HAP-1 (cell line): ENCODE results near the gene POMC.
"Not testable (repeated sequence)": the region's sequence is repeated elsewhere in the genome, so short reads cannot be mapped to it uniquely, and the experiment has no call there.

Experiments
- DNase-seq, 2 experiments: peaks; one replicate each; pipeline ENCODE4 v3.0.0-alpha.2; 2016 to 2020; ENCODE audit warnings: low spot score in 2 of 2
- H3K27me3 ChIP-seq: fragments of 250-450 bp; sonication (Bioruptor Pico); 2 replicates; pipeline ENCODE4 v1.5.1; 2020; ENCODE audit warnings: low read depth, mild to moderate bottlenecking, moderate library complexity
- H3K36me3 ChIP-seq: fragments of 250-450 bp; sonication (Bioruptor Pico); replicated peaks from 2 replicates; pipeline ENCODE4 v1.5.1; 2020; ENCODE audit warnings: mild to moderate bottlenecking
- H3K4me1 ChIP-seq: fragments of 250-450 bp; sonication (Bioruptor Pico); 2 replicates; pipeline ENCODE4 v1.5.1; 2020; ENCODE audit warnings: mild to moderate bottlenecking
- H3K4me3 ChIP-seq: fragments of 250-450 bp; sonication (Bioruptor Pico); 2 replicates; pipeline ENCODE4 v1.5.1; 2020; ENCODE audit warnings: mild to moderate bottlenecking, moderate library complexity
- H3K9me3 ChIP-seq: fragments of 250-450 bp; sonication (Bioruptor Pico); 2 replicates; pipeline ENCODE4 v1.5.1; 2020; ENCODE audit warnings: mild to moderate bottlenecking, moderate library complexity
- in situ Hi-C: fragments of 300-500 bp; cut with MboI; formaldehyde crosslinking; loops from 3 replicates; pipeline ENCODE4 v1.14.3; 2020; ENCODE audit warnings: low sequenced_read_pairs, inconsistent platforms, mixed read lengths

Gene POMC

GRCh38 chr2:25169073-25169470 lies 692 bp upstream of the POMC start:
- no peak for DNase-seq
- no peaks in the 10 kb centered on the region for H3K9me3 ChIP-seq
- H3K27me3 ChIP-seq, result peaks cover 12% of the 10 kb centered on the region; the same call in 1 of the 2 replicates
- no peaks in the 10 kb centered on the region for H3K4me1 ChIP-seq
- in situ Hi-C loops, result no loop called here
- no peaks in the 10 kb centered on the region for H3K36me3 ChIP-seq
- H3K4me3 ChIP-seq, result no peak overlapping the region

- in situ Hi-C loops, result no loop called here
- peak in 1 of 2 experiments; percentile 35 for DNase-seq
- H3K27me3 ChIP-seq, result peaks cover 12% of the 10 kb centered on the region; the same call in 1 of the 2 replicates
These were observed 2.1 kb downstream of the POMC start for GRCh38 chr2:25165992-25166875.

GRCh38 chr2:25164561-25164960 lies 3.8 kb downstream of the POMC start:
- no peak for DNase-seq
- peaks cover 10% of the 10 kb centered on the region; the same call in 1 of the 2 replicates for H3K27me3 ChIP-seq

More at GRCh38 chr2:25165992-25166875, 2.1 kb downstream of the POMC start:
- no peaks in the 10 kb centered on the region for H3K4me1 ChIP-seq
- H3K36me3 ChIP-seq, result no peaks in the 10 kb centered on the region
- H3K4me3 ChIP-seq, result no peak overlapping the region
- no peaks in the 10 kb centered on the region for H3K9me3 ChIP-seq

GRCh38 chr2:25162061-25162460 lies 6.3 kb downstream of the POMC start:
- H3K4me1 ChIP-seq, H3K9me3 ChIP-seq, in situ Hi-C loops, H3K36me3 ChIP-seq, H3K4me3 ChIP-seq, DNase-seq, H3K27me3 ChIP-seq: not testable (repeated sequence)

More at GRCh38 chr2:25164561-25164960, 3.8 kb downstream of the POMC start:
- H3K36me3 ChIP-seq, result no peaks in the 10 kb centered on the region
- H3K9me3 ChIP-seq, result no peaks in the 10 kb centered on the region
- no peaks in the 10 kb centered on the region for H3K4me1 ChIP-seq
- in situ Hi-C loops, result no loop called here
- no peak overlapping the region for H3K4me3 ChIP-seq

- no peaks in the 10 kb centered on the region for H3K4me1 ChIP-seq
- in situ Hi-C loops, result no loop called here
- H3K4me3 ChIP-seq, result no peak overlapping the region
These were observed 7.2 kb downstream of the POMC start for GRCh38 chr2:25161055-25161781.

GRCh38 chr2:25160376-25160775 lies 8.0 kb downstream of the POMC start:
- no peaks in the 10 kb centered on the region for H3K36me3 ChIP-seq
- no peaks in the 10 kb centered on the region for H3K9me3 ChIP-seq
- H3K4me3 ChIP-seq, result no peak overlapping the region
- H3K4me1 ChIP-seq, result no peaks in the 10 kb centered on the region
- DNase-seq, result no peak
- in situ Hi-C loops, result no loop called here
- H3K27me3 ChIP-seq, result no peaks in the 10 kb centered on the region

More at GRCh38 chr2:25161055-25161781, 7.2 kb downstream of the POMC start:
- Histone ChIP-seq H3K9me3 (no peaks in the 10 kb centered on the region), H3K27me3 (no peaks in the 10 kb centered on the region), H3K36me3 (no peaks in the 10 kb centered on the region)
- DNase-seq, result no peak

GRCh38 chr2:25159949-25160348 lies 8.4 kb downstream of the POMC start:
- Histone ChIP-seq H3K9me3 (no peaks in the 10 kb centered on the region), H3K4me1 (no peaks in the 10 kb centered on the region), H3K4me3 (no peak overlapping the region), H3K36me3 (no peaks in the 10 kb centered on the region), H3K27me3 (no peaks in the 10 kb centered on the region)
- DNase-seq, result peak in 1 of 2 experiments; percentile 43
- in situ Hi-C loops, result no loop called here

- in situ Hi-C loops, result no loop called here
These were observed 10.1 kb downstream of the POMC start for GRCh38 chr2:25158096-25158852.

GRCh38 chr2:25155401-25155800 lies 13.0 kb downstream of the POMC start:
- Histone ChIP-seq H3K4me3 (no peak overlapping the region), H3K9me3 (no peaks in the 10 kb centered on the region), H3K27me3 (no peaks in the 10 kb centered on the region), H3K4me1 (no peaks in the 10 kb centered on the region), H3K36me3 (no peaks in the 10 kb centered on the region)
- in situ Hi-C loops, result no loop called here
- no peak for DNase-seq

More at GRCh38 chr2:25158096-25158852, 10.1 kb downstream of the POMC start:
- H3K27me3 ChIP-seq, result no peaks in the 10 kb centered on the region
- H3K4me3 ChIP-seq, result no peak overlapping the region
- DNase-seq, result no peak
- no peaks in the 10 kb centered on the region for H3K36me3 ChIP-seq
- no peaks in the 10 kb centered on the region for H3K4me1 ChIP-seq
- no peaks in the 10 kb centered on the region for H3K9me3 ChIP-seq

- Histone ChIP-seq H3K36me3 (no peaks in the 10 kb centered on the region; the same call in 1 of the 2 replicates), H3K4me1 (no peaks in the 10 kb centered on the region), H3K4me3 (no peak overlapping the region), H3K27me3 (no peaks in the 10 kb centered on the region), H3K9me3 (no peaks in the 10 kb centered on the region)
- DNase-seq, result no peak
- in situ Hi-C loops, result no loop called here
These were observed 16.7 kb downstream of the POMC start for GRCh38 chr2:25151718-25152117.

GRCh38 chr2:25150993-25151392 lies 17.4 kb downstream of the POMC start:
- H3K9me3 ChIP-seq, H3K27me3 ChIP-seq, H3K4me1 ChIP-seq, H3K36me3 ChIP-seq, H3K4me3 ChIP-seq, in situ Hi-C loops, DNase-seq: not testable (repeated sequence)

GRCh38 chr2:25149646-25150045 lies 18.7 kb downstream of the POMC start:
- DNase-seq, result no peak
- Histone ChIP-seq H3K4me1 (no peaks in the 10 kb centered on the region), H3K27me3 (no peaks in the 10 kb centered on the region), H3K9me3 (no peaks in the 10 kb centered on the region), H3K4me3 (no peak overlapping the region), H3K36me3 (no peaks in the 10 kb centered on the region; the same call in 1 of the 2 replicates)
- in situ Hi-C loops, result no loop called here

GRCh38 chr2:25146896-25147295 lies 21.5 kb downstream of the POMC start:
- no peaks in the 10 kb centered on the region; the same call in 1 of the 2 replicates for H3K36me3 ChIP-seq
- no peaks in the 10 kb centered on the region for H3K4me1 ChIP-seq
- H3K4me3 ChIP-seq, result no peak overlapping the region
- no peaks in the 10 kb centered on the region for H3K9me3 ChIP-seq
- no peak for DNase-seq
- in situ Hi-C loops, result no loop called here
- no peaks in the 10 kb centered on the region for H3K27me3 ChIP-seq
